ENCODE results near the gene KRT6B.
A peak's percentile ranks its signal among the peaks of the same experiment; 100 is the strongest.

Gene KRT6B

DNA sequence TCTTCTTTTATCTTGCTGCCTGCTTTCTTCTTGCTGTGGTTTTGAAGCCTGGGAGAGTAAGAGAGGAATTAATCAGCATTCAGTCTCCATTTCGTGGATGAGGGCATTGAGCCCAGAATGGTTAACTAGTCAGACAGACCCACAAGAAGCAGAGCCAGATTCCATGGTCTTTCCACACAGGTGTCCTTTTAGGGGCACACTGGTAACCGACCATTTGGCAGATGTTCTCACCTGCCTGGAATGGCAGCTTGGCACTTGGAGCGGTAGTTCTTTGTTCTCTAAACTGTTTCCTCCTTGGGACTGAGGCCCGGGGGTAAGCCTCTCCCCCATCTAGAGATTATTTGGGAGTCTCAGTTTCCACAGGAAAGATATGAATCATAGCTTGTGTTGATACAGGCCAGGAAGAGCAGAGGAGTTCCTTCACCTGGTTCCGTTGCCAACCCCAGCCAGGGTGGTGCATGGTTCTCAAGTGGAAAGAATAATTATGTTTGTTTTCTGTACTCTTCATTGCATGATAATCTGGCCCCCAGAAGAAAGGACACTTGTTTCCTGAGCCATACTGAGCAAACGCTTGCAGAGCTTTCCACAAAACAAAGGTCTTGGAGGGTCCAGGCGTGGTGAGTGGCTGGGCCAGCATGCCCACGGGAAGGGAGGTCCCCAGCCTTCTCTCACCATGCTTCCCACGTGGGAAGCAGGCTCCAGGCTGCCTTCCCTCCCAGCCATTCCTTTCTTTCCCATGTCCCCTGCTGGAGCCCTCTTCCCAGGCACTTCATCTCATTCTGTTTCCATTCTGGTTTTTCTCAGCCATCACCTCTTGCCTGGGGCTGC lies 15.7 kb downstream of the KRT6B start:
- no peak for DNase-seq (ENCODE audit: low spot score)

- no peak for DNase-seq (ENCODE audit: low spot score)
These were observed 16.3 kb downstream of the KRT6B start for GRCh38 chr12:52435659-52435999.

- DNase-seq (ENCODE audit: low spot score) = no peak
These were observed 17.0 kb downstream of the KRT6B start for GRCh38 chr12:52434760-52435530.

DNA sequence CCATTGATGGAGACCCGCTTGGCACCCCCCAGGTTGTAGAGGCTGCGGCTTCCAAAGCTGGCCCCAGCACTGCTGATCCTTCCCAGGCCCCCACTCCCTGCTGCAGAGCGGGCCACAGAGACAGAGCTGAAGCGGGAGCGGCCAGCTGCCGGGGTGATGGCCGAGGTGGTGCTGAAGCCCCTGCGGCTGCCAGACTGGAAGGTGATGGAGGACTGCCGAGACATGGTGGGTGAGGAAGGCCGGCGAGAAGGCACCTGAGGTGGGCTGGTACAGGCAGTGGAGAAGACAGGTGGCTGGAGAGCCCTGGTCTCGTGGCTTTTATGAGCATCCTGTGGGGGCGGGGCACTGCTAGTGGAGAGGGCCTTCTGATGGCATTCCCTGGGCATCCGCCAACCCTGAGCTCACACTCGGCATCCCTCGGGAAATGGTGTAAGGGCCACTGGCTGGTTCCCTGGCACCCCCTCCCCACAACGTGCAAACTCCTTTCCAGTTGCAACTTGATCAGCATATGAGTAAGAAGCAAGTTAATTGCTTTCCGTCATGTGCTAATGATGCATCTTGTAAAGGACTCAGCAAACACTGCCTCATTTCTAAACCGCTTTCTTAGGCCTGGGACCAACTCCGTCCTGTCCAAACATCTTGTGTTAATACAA lies 17.7 kb downstream of the KRT6B start, which contains the start of gene KRT75:
Gene KRT75 (minus strand): TSS at position 291 of the 653 bp plus-strand sequence. CDS start 67 bp downstream, at position 224.
- no peak for DNase-seq (ENCODE audit: low spot score)

GRCh38 chr12:52433501-52434080 lies 18.4 kb downstream of the KRT6B start:
- no peak for DNase-seq (ENCODE audit: low spot score)

- no peak for DNase-seq (ENCODE audit: low spot score)
These were observed 19.3 kb downstream of the KRT6B start for GRCh38 chr12:52432559-52433207.

DNA sequence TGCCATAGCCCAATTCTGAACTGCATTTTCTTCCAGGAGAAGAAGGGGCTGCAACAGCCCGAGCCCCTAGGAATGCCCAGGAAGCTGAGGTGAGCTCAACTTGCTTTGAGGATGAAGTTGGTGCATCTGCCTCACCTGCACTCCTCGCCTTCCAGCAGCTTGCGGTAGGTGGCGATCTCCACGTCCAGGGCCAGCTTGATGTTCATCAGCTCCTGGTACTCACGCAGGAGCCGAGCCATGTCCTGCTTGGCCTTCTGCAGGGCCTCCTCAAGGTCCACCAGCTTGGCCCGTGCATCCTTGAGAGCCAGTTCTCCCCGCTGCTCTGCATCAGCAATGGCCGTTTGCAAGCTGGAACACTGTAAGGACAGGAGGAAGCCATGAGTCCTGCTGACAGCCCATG lies 23.8 kb downstream of the KRT6B start:
- no peak for DNase-seq (ENCODE audit: low spot score)

GRCh38 chr12:52427083-52427482 lies 24.9 kb downstream of the KRT6B start:
- DNase-seq (ENCODE audit: low spot score) = no peak

GRCh38 chr12:52426034-52426433 lies 25.9 kb downstream of the KRT6B start:
- no peak for DNase-seq (ENCODE audit: low spot score)

DNA sequence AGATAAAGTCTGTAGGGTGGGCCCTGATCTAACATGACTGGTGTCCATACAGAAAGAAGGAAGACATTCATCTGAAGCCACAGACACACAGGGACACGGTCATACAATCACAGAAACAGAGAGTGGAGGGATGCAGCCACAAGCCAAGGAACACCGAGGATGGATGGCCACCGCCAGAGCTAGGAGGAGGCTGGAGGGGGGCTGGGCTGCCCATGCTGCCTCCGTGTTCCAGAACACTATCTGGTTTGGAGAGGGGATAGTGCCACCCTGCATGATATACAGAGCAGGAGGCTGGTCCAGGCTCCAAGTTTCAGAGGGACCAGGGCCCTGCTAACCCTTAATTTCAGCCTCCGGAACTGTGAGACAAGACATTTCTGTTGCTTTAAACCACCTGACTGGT lies 26.5 kb downstream of the KRT6B start:
- no peak for DNase-seq (ENCODE audit: low spot score)

GRCh38 chr12:52423661-52424500 lies 28.1 kb downstream of the KRT6B start:
- DNase-seq (ENCODE audit: low spot score) = no peak

DNA sequence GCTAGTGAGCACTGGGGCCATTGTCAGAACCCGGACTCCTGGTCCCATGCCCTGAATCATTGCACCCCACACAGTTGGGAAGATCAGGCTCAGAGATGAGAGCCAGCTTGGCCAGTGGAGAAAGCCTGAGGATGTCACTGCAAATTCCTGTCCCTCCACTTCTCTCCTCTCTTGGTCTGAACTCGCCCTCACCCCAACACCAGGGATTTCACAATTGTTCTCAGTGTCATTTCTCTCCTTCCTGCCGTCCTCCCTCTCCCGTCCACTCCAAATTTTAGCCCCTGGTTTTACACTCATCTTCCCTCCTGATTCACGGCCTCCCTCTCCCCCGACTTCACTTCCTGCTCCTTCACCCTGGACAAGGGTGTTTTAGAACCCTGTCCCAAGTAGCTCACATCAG lies 28.9 kb downstream of the KRT6B start:
- no peak for DNase-seq (ENCODE audit: low spot score)

GRCh38 chr12:52419656-52420055 lies 32.3 kb downstream of the KRT6B start:
- no peak for DNase-seq (ENCODE audit: low spot score)

DNA sequence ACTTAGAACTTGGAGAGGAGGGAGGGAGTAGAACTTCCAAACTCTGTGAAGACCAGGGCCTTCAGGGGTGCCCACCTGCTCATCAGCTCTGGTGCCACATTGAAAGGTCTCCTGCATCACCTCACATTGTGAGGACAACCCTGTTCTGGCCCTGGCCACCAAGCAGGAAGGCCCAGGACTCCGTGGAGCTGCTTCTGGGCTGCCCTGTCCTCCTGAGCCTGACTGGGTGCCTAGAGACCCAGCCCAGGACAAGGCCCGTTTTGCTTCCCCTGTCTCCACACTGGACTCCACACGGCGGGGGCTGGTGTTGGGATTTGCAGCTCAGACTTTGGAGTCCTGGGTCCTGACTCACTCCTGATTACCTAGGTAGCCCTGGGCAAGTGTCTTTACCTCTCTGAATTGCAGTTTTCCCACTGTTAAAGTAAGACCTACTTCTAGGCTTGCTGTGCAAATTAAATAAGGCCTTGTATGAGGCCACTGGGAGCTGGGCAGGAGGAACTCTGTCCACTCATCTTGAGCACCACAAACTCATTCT lies 33.3 kb downstream of the KRT6B start:
- DNase-seq (ENCODE audit: low spot score) = no peak

GRCh38 chr12:52417740-52418139 lies 34.2 kb downstream of the KRT6B start:
- DNase-seq (ENCODE audit: low spot score) = no peak

- DNase-seq (ENCODE audit: low spot score) = no peak
These were observed 35.2 kb downstream of the KRT6B start for GRCh38 chr12:52416795-52417194.

DNA sequence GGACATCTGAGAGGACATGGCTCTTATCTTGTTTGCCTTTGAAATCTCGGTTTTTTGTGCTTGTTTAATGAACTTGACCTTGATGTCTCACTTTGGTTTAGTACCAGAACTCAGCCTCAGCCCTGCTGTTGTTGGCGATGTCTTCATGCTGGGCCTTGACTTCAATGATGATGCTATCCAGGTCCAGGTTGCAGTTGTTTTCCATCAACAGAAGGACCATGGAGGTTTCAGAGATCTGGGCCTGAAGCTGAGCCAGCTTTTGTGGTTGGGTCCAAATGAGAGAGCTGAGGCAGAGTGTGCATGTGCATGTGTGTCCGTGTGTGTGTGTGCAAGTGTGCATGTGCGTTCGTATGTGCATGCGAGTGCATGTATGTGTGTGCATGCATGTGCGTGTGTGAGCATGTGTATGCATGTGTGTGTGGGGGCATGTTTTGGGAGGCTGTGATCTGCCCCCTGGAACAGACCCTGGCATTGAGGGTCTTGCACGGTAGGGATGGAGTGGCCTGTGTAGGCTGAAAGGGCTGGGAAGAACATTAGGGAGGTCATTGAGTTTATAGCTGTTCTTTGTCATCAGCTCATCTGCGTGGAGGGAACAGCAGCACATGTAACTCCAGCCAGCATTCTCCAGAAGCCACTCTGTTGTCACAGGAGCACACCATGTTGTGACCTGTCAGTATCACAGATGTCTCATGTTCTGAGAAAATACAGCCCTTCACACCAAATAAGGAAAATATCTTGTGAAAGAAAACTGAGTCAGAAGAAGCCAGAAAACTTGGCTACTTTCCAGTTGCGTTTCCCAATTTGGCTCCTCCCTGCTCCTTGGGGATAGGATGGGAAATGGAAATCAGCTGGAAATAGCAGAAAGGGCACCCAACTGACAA lies 35.8 kb downstream of the KRT6B start:
- DNase-seq (ENCODE audit: low spot score) = peak; percentile 71

DNA sequence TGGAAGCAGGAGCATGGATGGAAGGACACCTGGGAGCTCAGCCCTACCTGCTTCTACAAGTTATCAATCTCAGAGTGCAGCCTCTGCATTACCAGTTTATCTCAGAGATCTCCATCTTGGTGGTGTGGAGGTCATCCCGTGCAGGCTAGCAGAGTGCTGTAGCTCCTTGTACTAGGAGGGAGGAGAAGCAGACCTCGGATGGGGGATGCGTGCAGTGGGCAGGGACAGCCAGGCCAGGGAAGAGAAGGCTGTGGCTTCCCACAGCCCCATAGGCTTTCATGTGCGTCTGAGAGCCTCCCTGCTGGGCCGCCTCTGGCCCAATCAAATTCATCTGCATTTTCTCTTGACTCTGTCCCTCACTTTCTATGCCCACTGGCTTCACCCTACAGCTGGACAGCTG lies 37.0 kb downstream of the KRT6B start:
- no peak for DNase-seq (ENCODE audit: low spot score)

DNA sequence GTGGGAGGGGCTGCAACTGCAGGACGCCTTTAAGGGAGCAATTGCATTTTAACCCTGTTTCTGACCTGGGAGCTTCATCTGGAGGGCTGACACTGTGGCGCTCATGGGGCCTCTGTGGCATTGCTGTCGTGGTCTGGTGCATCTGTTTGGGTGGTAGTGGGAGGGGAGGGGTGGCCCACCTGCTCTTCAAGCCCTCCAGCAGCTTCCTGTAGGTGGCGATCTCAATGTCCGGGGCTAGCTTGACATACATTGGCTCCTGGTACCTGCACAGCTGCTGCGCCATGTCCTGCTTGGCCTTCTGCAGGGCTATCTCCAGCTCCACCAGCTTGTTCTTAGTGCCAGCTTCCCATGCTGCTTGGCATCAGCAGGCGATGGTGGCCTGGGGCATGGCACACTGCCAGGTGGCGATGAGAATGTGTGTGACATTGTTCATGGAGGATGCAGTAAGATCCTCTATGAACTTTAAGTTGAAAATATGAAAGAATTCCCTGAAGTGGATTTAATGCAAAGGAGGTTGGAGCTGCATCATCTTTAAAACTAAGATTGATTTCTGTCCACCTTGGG lies 38.1 kb downstream of the KRT6B start:
- DNase-seq (ENCODE audit: low spot score) = no peak
